B cell (primary cell): ENCODE measurements around the gene FXYD4.

Experiments
- CTCF ChIP-seq: fragments of 200-600 bp; IDR thresholded peaks from one replicate; pipeline ENCODE4 v1.8.0; 2022; ENCODE audit warnings: antibody characterized with exemption, mild to moderate bottlenecking
- EZH2 ChIP-seq: IDR thresholded peaks from 2 replicates; pipeline ENCODE4 v1.6.1; 2012; ENCODE audit warnings: borderline replicate concordance, low read depth, mild to moderate bottlenecking, moderate library complexity, low read length; ENCODE audit not compliant: insufficient read depth, poor library complexity, severe bottlenecking

GRCh38 chr10:43323245-43323644 is 48.2 kb upstream of the FXYD4 start:
- TF ChIP-seq CTCF (no peak), EZH2 (no peak)
